Femur (tissue), 1 donor: ENCODE results near the gene PSD4.

Experiments used
- DNase-seq: peaks from one replicate; pipeline ENCODE4 v3.0.0-alpha.2; 2017

The PSD4 gene

DNA sequence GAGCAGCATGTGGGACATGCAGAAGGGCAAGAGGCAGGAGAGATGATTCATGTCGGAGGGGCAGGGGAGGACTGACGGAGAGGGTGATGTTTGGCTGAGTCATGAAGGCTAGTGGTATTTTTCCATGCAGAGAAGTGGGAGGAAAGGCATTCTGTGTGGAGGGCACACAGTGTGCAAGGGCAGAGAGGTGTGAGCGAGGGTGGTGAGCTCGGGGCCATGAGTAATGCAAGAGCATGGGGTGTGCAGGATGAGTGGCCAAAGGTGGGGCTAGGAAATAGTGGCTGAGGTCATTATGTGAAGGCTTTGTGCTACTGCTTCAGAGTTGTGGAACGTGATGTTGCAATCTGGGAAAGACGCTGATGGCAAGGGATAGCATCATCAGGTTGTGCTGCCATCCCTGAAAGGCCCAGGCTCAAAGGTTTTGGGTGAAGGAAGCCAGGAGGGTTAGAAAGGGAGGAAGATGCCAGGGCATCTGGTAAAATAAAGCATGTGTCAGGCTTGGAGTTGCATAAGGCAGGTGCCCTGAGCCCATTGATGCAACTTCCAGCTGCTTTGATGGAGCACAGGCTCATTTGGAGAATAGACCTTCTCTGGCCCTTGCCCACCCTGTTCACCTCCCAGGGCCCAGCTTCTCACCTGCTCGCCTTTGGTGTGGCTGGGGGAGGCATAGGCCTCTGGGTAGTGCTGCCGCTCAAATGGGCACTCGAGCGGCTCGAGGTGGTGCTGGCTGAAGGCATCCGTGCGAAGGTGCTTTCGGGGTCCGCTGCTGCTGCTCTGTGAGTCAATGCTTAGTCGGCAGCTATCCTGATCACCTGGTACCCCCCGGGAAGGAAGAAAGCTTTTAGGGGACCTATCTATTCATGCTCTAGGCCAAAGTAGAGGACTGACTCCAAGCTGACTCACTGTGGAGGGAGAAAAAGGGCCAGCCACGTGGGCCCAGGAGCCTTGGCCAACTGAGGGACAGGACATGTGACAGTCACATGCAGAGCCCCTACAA lies 67.4 kb downstream of the PSD4 start:
- peak; percentile 46 for DNase-seq

DNA sequence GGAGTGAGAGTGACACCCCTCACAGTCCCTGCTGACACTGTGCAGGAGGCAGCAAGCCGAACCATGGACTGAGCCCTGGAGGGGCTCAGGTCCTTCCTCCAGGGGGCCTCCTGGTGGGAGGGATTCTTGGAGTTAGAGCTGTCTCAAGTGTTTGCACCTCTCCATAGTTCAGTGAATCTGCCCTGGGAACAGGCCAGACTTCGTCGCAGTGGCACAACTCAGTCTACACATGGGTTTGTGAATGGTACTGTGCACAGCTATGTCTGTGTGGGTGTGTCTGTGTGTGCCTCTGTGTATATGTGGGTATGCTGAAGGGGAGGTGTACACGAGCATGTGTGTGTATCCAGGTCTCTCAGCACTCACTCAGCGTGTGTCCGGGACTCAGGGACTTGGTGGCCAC lies 68.6 kb downstream of the PSD4 start:
- no peak for DNase-seq

DNA sequence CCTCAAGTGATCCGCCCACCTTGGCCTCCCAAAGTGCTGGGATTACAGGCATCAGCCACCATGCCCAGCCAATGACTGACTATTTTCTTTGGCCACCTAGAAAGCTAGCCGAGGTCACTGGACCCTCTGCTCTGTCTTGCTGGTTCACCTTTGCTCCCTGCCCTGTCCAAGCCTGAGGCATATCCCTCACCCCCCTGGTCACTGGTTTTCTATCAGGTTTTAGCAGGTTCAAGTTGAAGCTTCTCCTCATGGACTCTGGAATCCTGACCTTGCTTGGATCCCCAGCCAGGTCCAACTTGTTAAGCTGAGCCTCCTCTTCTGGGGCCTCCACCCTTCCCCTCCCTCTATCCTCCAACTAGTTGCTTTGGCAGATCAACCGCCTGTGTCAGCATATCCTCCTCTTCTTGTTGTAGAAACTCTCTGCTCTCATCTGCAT lies 71.5 kb downstream of the PSD4 start:
- DNase-seq = no peak

DNA sequence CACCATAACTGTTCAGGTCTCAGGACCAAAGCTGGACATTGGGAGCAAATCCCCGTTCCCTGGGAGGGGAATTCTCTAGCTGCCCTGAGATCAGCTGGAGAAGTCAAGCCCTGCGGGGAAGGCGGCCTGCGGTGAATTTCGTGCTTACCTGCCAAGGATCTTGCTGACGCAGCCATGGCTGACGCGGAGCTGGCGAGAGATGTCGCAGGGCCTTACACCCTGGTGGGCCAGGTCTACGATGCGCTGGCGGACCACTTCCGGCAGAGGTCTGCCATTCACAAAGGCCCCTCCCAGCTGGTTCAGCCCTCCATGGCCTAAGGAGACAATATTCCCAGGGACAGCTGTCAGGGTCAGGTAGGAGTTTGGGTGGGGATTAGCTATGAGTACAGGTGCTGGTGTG lies 72.8 kb downstream of the PSD4 start:
- DNase-seq = no peak

- DNase-seq = peak; percentile 84
These were observed 75.4 kb downstream of the PSD4 start for GRCh38 chr2:113248997-113249770.

- DNase-seq = no peak
These were observed 77.3 kb downstream of the PSD4 start for GRCh38 chr2:113251118-113251517.

DNA sequence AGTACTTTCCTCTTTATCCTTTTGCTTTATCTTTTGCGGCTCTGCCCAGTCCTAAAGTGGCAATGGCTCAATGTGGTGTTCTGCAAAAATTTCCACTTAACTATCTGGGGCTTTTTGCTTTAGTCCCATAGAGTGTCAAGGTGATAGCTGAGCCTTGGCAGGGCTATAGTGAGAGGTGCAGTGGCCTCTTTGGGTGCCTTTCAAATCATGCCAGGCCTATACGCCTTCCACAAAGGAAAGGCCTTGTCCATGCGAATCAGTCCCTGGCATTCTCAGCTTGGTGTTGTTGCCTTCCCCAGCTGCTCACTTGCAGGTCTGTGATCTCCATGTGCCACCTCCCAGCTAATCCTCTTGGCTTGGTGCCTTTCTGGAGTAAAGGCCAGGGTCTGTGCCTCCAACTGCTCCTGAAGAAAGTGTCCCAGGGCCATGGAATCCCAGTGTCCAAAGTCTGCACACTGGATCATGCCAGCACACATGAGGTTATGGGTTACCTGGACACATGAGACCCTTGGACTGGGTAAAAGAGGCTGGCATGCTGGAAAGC lies 78.3 kb downstream of the PSD4 start:
- DNase-seq = no peak

GRCh38 chr2:113253453-113253852 lies 79.7 kb downstream of the PSD4 start:
- DNase-seq = no peak

DNA sequence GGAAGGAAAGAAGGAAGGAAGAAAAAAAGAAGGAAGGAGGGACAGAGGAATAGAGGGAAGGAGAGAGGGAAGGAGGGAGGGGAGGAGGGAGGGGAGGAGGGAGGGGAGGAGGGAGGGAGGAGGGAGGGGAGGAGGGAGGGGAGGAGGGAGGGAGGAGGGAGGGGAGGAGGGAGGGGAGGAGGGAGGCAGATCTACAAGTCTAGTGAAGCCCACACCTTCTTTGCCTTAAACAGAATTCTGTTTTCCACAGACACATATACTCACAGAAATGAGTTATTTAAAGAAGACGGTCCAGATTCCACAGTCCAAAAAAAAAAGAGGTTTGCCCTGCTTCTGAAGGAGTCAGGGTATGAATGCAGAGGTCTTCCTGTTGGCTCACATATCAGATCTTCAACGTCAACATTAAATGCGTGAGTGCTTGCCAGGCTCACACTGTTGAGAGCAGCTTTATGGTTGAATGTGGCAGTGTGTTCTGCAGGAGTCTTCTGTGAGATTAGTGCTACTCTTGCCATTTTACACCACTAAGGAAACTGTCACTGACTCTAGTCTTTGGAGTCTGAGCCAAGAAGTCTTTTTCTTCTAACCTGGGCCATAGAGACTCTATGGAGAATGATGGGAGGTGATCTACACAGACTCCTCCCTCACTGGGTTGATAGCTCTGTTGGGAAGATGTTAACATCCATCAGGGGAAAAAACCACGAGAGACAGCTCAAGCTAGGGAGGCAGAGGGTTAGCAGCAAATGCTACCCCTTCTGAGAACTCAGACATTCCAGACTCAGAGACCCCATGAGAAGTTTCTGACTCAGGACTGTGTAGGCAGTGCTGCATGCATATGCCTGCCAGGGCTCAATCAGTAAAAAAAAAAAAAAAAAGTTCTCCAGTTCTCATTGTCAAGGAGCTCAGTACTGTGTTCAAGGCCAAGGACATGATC lies 81.6 kb downstream of the PSD4 start:
- DNase-seq = no peak

DNA sequence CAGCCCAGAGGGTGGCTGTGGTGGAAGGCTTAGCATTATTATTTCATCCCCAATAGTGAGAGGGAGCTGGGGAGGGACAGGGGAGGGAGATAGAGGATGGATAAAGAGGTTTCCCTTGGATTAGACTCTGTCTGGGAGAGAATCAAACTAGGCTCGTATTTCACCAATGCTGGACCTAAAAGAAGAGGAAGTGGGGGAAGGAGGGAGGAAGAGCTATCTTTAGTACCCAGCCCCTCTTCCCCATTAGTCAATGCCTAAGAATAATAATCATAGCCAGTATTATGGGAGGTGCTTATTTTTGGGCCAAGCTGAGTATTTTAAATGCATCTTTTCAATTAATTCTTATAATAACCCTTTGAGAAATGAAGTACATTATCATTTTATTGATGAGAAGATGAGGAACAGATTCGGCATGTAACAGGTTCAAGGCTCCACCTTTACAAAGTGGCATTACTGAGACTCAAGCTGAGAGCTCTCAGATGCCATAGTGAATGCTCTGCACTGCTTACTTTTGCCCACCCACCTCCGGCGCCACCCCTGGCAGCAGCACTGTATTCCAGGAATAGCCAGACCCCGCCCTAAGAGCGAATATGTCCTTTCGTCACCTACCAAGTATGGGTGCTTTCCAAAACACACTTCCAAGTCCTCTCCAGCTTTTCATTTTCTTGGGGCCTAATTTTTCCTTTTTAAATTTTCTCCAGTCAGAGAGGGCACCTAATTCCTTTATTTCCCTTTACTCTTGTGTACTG lies 83.9 kb downstream of the PSD4 start:
- no peak for DNase-seq

GRCh38 chr2:113258471-113259147 lies 84.8 kb downstream of the PSD4 start:
- no peak for DNase-seq
